Esophagus muscularis mucosa (tissue), 4 donors: ENCODE results near the gene AXL.

Experiments used
- EP300 ChIP-seq: sonication (generic); formaldehyde crosslinking; IDR thresholded peaks from one replicate; pipeline ENCODE4 v1.6.1; 2017; ENCODE audit warnings: antibody characterized with exemption
- POLR2A ChIP-seq: fragments of 450-650 bp; IDR thresholded peaks from one replicate; pipeline ENCODE4 v1.6.1; 2017; ENCODE audit warnings: antibody characterized with exemption, moderate library complexity, mild to moderate bottlenecking, low read depth
- POLR2AphosphoS5 ChIP-seq, 2 donors: sonication (generic); formaldehyde crosslinking; IDR thresholded peaks; one replicate each; pipeline ENCODE4 v1.6.1; 2017; ENCODE audit warnings: antibody characterized with exemption in 2 of 2
- TF ChIP-seq, protein P1 (sequence below), 3 experiments: fragments of 200-600 bp in 2 of 3; fragments of 450-650 bp in 1 of 3; sonication (generic) in 2 of 3; IDR thresholded peaks; one replicate each; pipeline ENCODE4 v1.5.1; 2017 to 2019; ENCODE audit warnings: antibody characterized with exemption in 3 of 3, mild to moderate bottlenecking in 2 of 3, moderate library complexity in 1 of 3

DNA sequence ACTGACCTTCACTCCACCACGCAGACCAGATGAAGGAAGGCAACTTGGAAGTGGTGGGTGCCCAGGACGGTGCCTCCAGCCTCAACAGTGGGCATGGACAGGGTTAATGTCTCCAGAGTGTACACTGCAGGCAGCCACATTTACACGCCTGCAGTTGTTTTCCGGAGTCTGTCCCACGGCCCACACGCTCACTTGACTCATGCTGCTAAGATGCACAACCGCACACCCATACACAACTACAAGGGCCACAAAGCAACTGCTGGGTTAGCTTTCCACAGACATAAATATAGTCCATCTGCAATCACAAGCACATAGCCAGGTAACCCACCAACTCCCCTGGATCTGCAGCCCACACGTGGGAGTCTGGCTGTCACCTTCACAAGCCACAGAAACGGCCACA lies 12.6 kb upstream of the AXL start:
- TF ChIP-seq, protein P1, sequence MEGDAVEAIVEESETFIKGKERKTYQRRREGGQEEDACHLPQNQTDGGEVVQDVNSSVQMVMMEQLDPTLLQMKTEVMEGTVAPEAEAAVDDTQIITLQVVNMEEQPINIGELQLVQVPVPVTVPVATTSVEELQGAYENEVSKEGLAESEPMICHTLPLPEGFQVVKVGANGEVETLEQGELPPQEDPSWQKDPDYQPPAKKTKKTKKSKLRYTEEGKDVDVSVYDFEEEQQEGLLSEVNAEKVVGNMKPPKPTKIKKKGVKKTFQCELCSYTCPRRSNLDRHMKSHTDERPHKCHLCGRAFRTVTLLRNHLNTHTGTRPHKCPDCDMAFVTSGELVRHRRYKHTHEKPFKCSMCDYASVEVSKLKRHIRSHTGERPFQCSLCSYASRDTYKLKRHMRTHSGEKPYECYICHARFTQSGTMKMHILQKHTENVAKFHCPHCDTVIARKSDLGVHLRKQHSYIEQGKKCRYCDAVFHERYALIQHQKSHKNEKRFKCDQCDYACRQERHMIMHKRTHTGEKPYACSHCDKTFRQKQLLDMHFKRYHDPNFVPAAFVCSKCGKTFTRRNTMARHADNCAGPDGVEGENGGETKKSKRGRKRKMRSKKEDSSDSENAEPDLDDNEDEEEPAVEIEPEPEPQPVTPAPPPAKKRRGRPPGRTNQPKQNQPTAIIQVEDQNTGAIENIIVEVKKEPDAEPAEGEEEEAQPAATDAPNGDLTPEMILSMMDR (IDR thresholded peaks at IDR 0.05), result no peak
- TF ChIP-seq POLR2A, result no peak
- TF ChIP-seq EP300, result no peak
- TF ChIP-seq POLR2AphosphoS5 (IDR thresholded peaks at IDR 0.05), result no peak
